ENCODE measurements around the gene CHPT1. TPM values are rescaled to one million over a fixed set of nuclear protein-coding genes. Genes with fewer than 3 reads are reported as not detected.

The CHPT1 gene
- total and polyA plus RNA-seq, 8 donors = 26.8 to 69.0 (median 30.4) TPM

DNA sequence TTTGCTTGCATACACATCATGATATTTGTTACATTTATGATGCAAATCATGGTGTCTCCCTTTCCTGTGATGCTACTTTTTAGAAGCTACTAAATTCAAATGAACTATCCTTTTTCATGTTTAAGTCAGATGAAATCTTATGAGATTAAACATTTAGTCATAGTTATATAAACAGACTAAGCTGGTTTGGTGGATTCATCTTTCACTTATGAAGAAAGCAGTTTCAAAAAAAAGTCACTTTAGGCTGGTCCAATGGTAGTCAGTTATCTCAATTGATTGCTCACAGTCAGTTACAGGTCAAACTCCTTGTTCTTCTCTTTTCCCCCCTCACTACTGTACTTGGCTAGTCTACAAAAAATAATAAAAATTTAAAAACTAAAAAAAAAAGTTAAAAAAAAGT, 22.1 kb downstream of the CHPT1 start:
- DNase-seq = no peak
- ATAC-seq = no peak
- H3K27me3 ChIP-seq = no peaks in the 10 kb centered on the region
- H3K36me3 ChIP-seq = peaks cover 0 to 18% of the 10 kb centered on the region in 2 donors
- no peak overlapping the region for H3K4me3 ChIP-seq
- intact Hi-C loops (cut with DNase I) = no loop called here
- H3K4me1 ChIP-seq = no peaks in the 10 kb centered on the region
- TF ChIP-seq, protein P1, sequence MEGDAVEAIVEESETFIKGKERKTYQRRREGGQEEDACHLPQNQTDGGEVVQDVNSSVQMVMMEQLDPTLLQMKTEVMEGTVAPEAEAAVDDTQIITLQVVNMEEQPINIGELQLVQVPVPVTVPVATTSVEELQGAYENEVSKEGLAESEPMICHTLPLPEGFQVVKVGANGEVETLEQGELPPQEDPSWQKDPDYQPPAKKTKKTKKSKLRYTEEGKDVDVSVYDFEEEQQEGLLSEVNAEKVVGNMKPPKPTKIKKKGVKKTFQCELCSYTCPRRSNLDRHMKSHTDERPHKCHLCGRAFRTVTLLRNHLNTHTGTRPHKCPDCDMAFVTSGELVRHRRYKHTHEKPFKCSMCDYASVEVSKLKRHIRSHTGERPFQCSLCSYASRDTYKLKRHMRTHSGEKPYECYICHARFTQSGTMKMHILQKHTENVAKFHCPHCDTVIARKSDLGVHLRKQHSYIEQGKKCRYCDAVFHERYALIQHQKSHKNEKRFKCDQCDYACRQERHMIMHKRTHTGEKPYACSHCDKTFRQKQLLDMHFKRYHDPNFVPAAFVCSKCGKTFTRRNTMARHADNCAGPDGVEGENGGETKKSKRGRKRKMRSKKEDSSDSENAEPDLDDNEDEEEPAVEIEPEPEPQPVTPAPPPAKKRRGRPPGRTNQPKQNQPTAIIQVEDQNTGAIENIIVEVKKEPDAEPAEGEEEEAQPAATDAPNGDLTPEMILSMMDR (IDR thresholded peaks at IDR 0.05) = no peak
- no peak overlapping the region for H3K27ac ChIP-seq
- no peaks in the 10 kb centered on the region for H3K9me3 ChIP-seq

DNA sequence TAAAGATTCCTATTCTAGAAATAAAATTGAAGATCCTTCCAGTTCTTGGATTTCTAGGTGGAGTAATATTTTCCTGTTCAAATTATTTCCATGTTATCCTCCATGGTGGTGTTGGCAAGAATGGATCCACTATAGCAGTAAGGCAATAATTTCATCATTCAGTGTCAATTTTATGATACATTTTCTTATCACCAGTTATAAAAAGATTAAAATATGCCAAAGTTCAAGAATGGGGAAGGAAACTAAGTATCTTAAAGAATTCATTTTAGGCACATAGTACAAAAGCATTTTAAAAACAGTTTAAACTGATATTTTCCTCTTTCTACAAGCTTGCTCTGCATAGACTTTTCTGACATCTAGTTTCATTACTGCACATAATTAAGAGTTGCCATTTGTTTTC, 22.7 kb downstream of the CHPT1 start:
- Histone ChIP-seq H3K4me1 (no peaks in the 10 kb centered on the region), H3K4me3 (no peak overlapping the region), H3K9me3 (no peaks in the 10 kb centered on the region), H3K36me3 (peaks cover 0 to 22% of the 10 kb centered on the region in 2 donors), H3K27me3 (no peaks in the 10 kb centered on the region), H3K27ac (no peak overlapping the region)
- TF ChIP-seq, protein P1 (IDR thresholded peaks at IDR 0.05) = no peak
- intact Hi-C loops (cut with DNase I) = no loop called here
- ATAC-seq = no peak
- no peak for DNase-seq

DNA sequence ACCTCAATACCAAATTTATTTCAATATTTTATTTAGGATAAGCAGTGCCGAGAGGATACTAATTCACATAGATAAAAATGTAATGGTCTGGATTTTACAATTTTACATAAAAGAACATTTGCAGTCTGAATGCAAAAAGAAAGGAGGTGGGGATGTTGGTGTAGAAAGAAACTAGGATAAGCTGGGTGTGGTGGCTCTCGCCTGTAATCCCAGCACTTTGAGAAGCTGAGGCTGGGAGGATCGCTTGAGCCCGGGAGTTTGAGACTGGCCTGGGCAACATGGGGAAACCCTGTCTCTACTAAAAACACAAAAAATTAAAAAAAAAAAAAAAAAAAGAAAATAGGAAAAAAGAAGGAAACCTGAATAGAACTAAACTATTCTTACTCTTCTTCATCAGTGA, 25.0 kb downstream of the CHPT1 start:
- Histone ChIP-seq H3K27ac (no peak overlapping the region), H3K36me3 (peaks cover 0 to 36% of the 10 kb centered on the region in 2 donors), H3K4me1 (no peaks in the 10 kb centered on the region), H3K27me3 (no peaks in the 10 kb centered on the region), H3K9me3 (no peaks in the 10 kb centered on the region), H3K4me3 (no peak overlapping the region)
- ATAC-seq (no peak), DNase-seq (no peak)
- TF ChIP-seq, protein P1 (IDR thresholded peaks at IDR 0.05) = no peak
- intact Hi-C loops (cut with DNase I) = no loop called here

DNA sequence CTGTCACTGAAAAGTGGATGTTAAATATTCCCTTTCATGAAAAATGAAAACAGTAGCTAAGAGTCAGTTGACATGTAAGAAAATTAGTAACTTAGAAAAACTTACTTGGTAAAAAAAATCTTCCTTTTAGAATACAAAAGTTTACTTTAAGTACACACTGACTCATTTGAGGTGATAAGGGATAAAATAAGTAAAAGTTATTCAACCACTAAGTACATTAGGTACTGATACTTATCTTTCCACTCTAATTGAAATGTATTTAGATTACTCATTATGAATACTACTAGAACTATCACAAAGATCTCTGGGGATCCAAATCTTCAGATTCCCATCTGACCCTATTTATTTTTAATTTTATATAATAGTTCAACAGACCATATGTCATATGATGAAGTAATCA, 29.7 kb downstream of the CHPT1 start:
- H3K9me3 ChIP-seq = no peaks in the 10 kb centered on the region
- H3K27ac ChIP-seq = no peak overlapping the region
- peaks cover 0 to 55% of the 10 kb centered on the region in 2 donors for H3K36me3 ChIP-seq
- intact Hi-C loops (cut with DNase I) = no loop called here
- no peak for DNase-seq
- TF ChIP-seq, protein P1 (IDR thresholded peaks at IDR 0.05) = no peak
- H3K4me3 ChIP-seq = no peak overlapping the region
- H3K27me3 ChIP-seq = no peaks in the 10 kb centered on the region
- H3K4me1 ChIP-seq = no peaks in the 10 kb centered on the region
- ATAC-seq = no peak

DNA sequence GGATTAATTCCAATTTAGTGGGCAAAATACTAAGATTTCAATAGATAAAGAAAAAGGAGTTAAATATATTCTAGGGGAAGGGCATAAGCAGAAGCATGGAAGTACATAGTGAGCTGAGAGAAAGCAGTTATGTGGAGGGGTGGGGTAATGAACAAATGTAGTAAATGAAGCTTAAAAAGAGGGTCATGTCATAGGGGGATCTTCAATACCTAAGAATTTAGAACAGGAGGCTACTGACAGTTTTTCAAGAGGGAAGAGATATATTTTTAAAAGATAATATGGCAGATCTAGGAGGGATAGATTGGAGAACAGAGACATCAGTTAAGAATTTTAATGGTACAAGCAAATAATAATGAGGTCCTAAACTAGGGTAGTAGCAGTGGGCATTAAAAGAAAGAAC, 32.4 kb downstream of the CHPT1 start:
- no peaks in the 10 kb centered on the region for H3K27me3 ChIP-seq
- no peak for DNase-seq
- H3K9me3 ChIP-seq = no peaks in the 10 kb centered on the region
- H3K4me1 ChIP-seq = no peaks in the 10 kb centered on the region
- no peak for ATAC-seq
- TF ChIP-seq, protein P1 (IDR thresholded peaks at IDR 0.05) = no peak
- no peak overlapping the region for H3K4me3 ChIP-seq
- H3K27ac ChIP-seq = no peak overlapping the region
- intact Hi-C loops (cut with DNase I) = no loop called here
- H3K36me3 ChIP-seq = peaks cover 0 to 48% of the 10 kb centered on the region in 2 donors
